ENCODE results near the gene PKD1L1.
"Not testable (repeated sequence)": the region's sequence is repeated elsewhere in the genome, so short reads cannot be mapped to it uniquely, and the experiment has no call there.

PKD1L1 gene, protein sequence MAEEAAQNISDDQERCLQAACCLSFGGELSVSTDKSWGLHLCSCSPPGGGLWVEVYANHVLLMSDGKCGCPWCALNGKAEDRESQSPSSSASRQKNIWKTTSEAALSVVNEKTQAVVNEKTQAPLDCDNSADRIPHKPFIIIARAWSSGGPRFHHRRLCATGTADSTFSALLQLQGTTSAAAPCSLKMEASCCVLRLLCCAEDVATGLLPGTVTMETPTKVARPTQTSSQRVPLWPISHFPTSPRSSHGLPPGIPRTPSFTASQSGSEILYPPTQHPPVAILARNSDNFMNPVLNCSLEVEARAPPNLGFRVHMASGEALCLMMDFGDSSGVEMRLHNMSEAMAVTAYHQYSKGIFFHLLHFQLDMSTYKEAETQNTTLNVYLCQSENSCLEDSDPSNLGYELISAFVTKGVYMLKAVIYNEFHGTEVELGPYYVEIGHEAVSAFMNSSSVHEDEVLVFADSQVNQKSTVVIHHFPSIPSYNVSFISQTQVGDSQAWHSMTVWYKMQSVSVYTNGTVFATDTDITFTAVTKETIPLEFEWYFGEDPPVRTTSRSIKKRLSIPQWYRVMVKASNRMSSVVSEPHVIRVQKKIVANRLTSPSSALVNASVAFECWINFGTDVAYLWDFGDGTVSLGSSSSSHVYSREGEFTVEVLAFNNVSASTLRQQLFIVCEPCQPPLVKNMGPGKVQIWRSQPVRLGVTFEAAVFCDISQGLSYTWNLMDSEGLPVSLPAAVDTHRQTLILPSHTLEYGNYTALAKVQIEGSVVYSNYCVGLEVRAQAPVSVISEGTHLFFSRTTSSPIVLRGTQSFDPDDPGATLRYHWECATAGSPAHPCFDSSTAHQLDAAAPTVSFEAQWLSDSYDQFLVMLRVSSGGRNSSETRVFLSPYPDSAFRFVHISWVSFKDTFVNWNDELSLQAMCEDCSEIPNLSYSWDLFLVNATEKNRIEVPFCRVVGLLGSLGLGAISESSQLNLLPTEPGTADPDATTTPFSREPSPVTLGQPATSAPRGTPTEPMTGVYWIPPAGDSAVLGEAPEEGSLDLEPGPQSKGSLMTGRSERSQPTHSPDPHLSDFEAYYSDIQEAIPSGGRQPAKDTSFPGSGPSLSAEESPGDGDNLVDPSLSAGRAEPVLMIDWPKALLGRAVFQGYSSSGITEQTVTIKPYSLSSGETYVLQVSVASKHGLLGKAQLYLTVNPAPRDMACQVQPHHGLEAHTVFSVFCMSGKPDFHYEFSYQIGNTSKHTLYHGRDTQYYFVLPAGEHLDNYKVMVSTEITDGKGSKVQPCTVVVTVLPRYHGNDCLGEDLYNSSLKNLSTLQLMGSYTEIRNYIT (N-terminal part only)

DNA sequence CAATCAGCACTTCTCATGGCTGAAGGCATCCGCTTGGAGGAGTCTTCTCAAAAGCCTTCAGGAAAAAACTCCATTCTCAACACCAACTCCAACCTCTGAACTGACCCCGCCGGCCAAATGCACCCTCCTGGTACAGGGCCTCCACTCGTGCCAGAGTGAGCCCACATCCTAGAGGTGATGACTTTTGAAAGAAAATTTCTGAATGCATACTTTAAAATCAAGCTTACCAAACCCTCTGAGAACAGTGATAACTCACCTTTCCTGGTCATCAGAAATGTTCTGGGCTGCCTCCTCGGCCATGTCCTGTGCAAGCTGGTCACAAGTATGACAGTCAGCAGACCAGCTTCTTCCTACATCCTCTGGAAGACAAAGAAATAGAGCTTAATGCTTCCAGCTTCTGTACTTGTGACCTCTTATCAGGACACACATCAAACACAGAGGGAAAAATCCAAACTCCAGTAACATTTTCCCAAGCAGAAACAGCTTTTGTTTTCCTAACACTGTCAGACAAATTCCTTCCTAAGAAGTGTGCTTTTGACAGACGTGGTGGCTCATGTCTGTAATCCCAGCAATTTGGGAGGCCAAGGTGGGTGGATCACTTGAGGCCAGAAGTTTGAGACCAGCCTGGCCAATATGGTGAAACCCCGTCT, at the start of gene PKD1L1:
Gene PKD1L1, minus strand, starts transcription at position 326 of the 650 bp plus-strand sequence. Its CDS starts 26 bp downstream, at position 300.
- DNase-seq, result no peak

DNA sequence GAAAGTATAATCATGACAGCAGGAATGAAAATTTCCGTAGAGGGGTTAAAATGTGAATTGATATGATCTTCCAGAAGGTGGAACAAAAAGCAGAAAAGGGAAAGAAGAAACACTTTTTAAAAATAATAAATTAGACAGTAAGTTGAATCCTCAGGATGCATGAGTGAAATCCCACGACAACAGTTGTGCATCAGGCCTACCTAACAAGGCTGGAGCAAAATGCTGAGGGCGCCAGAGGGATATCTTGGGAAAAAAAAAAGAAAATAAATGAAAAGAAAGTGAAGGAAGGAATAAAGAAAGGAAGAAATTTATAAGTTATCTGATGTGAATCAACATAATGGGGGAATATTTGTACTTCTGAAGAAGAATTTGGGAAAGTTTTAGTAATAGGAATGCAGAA, 44.2 kb upstream of the PKD1L1 start:
- DNase-seq, result no peak

DNA sequence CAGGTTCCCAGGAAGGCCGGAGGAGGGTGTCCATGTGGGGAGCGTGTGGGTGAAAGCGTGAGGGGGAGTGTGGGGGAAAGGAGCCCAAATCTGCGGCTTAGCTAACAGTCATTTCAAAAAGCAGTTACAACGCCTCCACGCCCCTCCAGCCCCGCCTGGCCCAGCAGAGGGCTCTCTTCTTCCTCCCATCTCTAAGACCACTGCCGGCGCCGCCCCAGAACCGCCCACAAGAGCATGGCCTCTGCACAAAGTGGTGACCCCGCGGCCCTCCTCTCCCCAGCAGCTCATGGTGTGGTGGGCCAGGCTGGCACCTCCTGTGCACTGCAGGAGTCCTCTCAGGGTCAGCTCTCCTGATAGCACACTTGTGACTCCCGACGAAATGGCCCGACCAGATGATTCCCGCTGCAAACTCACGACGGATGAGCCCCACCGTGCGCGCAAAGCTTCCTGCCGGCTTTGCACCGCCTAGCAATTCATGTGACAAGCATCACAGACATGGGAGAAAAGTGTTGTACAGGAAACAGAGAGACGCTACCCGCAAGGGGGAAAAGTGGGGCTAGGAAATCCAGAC, 43.6 kb upstream of the PKD1L1 start:
- peak; percentile 61 to 83 (median 68) for DNase-seq

DNA sequence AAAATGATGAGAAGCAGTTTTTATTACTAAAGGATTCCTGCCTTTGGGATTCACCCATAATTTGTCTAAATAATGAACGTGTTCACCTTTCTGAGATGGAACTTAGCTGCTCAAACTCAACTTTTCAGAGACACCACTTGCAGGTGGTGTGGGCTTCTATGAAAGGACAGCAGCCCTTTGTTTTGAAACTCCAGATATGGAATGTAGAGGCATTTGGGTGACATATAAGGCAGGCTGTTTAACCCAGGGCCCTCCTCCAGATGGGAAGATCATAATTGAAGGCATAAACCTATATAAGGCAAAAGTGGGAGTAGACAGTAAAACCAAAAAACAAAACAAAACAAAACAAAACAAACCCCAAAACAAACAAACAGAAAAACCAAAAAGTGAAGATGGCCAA, 43.0 kb upstream of the PKD1L1 start:
- no peak for DNase-seq

DNA sequence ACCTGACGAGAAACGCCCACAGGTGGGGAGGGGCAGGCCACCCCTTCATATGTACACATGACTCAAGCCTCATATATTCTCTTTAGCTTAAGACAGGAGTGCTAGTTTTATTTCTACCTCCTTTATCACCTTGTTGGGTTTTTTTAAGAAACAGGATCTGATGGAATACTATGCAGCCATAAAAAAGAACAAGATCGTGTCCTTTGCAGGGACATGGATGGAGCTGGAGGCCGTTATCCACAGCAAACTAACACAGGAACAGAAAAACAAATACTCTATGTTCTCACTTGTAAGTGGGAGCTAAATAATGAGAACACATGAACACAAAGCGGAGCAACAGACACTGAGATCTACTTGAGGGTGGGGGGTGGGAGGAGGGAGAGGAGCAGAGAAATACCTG, 42.3 kb upstream of the PKD1L1 start:
- no peak for DNase-seq

DNA sequence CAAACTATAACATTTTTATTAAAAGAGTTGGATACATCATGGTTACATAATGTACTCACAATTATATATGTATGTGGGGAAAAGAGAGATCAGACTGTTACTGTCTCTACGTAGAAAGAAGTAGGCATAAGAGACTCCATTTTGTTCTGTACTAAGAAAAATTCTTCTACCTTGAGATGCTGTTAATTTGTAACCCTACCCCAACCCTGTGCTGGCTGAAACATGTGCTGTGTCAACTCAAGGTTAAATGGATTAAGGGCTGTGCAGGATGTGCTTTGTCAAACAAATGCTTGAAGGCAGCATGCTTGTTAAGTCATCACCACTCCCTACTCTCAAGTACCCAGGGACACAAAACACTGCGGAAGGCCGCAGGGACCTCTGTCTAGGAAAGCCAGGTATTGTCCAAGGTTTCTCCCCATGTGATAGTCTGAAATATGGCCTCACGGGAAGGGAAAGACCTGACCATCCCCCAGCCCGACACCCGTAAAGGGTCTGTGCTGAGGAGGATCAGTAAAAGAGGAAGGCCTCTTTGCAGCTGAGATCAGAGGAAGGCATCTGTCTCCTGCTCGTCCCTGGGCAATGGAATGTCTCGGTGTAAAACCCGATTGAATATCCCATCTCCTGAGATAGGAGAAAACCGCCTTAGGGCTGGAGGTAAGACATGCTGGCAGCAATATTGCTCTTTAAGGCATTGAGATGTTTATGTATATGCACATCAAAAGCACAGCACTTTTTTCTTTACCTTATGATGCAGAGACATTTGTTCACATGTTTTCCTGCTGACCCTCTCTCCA, 41.5 kb upstream of the PKD1L1 start:
- not testable (repeated sequence) for DNase-seq

DNA sequence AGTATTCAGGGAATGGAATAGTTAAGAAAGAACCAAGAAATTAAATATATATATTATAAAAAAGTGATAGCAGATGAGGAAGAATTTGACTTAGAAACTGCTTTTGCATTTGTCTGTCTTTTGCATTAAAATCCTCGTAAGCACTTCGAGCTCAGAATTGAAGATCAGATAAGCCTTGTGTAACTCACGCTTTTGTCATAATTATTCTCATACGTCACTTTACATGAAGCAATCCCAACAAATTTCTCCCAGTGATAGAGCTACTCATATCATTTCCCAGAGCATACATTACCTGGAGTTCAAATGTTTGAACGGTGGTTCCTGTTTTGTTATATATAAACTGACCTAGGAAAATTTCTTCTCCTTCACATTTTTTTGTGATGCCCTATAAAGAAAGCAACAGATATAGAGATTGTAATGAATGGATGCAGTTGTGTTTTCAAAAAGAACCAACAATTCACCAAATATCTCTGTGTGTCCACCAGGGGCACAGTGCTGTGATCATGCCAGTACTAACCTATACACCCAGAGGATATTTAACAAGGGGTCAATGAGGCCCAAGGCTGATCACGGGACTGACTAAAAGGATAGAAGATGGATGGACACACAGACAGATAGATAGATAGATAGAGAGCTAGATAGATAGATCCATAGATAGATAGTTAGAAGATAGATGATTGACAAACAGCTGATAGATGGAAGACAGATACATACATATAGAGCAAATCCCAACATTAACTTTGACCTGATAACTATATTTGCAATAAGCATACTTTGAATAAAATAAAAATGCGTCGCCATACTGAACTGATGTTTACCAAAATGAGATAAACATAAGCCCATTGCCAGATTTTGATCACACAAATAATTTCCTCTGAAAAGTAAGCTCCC, 40.5 kb upstream of the PKD1L1 start:
- DNase-seq, result no peak

DNA sequence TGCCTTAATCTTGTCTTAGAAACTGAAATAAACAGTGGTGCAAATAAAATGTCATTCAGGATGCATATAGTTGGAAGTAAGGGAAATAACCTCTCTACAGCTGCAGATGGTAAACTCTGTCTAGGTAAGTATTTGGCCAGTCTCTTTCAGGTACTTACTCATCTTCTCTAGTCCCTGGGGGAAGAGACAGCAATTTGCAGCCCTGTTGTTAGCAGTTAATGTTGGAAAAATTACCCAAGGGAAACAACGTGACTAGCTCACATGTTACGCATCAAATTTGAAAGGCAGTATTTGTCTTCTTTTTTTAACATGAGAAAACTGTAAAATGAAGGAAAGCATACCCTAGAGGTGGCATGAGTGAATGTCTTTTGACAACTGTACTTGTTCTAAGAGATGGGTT, 34.3 kb upstream of the PKD1L1 start:
- DNase-seq, result no peak

DNA sequence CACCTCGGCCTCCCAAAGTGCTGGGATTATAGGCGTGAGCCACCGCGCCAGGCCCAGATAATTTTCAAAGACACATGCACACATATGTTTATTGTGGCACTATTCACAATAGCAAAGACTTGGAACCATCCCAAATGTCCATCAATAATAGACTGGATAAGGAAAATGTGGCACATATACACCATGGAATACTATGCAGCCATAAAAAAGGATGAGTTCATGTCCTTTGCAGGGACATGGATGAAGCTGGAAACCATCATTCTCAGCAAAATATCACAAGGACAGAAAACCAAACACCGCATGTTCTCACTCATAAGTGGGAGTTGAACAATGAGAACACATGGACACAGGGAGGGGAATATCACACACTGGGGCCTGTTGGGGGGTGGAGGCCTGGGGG, 32.4 kb upstream of the PKD1L1 start:
- not testable (repeated sequence) for DNase-seq

DNA sequence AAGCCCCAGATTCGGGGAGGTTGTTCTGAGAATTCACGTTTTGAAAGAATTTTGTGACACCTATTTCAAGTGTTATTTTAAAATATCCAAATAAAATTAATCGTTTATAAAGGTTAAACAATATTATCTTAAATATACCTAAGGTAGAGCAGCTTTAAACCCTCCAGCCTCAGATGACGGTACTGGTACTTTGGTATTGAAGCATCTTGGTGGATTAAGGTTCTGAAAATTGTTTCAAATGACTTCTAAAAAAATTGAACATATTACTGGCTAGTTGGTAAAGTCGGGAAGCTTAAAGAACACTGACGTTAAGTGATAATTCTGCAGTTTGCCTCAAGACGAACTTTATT, 31.5 kb upstream of the PKD1L1 start:
- DNase-seq, result no peak

DNA sequence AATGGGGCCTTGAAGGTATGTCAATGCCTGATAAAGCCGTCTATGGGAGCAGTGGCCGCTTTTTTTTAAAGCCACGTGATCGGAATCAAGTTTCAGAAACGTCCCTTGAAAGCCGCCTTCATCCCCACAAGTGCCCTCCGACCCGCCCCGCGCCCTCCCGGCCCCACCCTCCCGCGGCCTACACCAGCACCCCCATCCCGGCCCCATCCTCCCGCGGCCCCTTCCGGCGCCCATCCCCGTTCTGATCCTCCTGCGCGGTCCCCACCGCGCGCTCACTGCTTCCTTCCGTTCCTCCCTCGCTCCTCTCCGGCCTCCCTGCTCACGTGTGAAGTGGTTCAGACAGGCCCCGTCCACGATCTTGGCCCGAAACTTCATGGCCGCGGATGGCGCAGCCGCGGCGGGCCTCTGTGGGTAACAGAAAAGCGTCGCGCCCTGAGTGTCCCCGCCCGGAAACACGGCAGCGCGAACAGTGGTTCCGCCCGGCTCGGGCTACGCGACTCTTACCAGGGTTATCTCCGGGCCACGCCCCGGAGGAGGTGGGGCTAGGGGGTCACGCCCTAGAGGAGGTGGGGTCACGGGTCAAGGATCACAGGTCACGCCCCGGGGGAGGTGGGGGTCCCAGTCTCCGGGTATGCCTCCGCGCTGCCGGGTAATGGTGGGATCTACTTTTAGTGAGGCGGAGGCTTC, 31.0 kb upstream of the PKD1L1 start, which contains the start of gene HUS1:
Gene HUS1, minus strand, starts transcription at position 471 of the 687 bp plus-strand sequence. Its CDS starts 96 bp downstream, at position 375.
- DNase-seq, result peak; percentile 85 to 93 (median 89)

DNA sequence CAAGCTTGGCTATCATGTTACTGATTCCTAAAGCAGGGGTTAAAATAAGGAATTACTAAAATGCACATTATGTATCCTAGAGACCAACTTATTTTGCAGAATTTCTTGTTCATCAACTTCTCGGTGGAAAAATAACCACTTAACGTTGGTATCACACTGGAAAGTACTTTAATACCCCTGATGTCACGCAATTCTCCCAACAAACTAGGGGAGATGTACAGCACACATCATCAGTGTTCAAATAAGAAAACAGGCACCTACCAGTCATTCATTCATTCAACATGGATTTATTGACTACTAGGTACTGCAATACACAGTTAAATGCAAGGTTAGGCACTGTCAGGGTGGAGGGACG, 30.5 kb upstream of the PKD1L1 start:
- DNase-seq, result no peak

DNA sequence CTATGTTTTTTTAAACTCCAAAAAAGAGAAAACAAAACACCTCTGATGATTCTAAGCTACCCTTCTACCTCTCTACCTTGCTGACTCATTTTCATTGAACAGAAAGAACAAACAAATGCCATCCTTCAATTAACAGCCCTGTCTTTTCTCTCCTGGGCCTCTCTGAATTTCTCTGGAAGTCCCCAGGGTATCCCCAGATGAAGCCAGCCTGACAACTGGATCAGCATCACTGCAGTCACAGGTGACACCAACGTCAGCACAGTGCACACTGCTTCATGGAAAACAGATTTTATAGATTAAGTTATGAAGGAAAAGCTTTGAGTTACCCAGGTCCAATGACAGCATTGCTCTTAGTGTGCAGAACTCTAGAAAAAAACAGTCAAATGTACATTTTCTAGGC, 25.5 kb upstream of the PKD1L1 start:
- no peak for DNase-seq

DNA sequence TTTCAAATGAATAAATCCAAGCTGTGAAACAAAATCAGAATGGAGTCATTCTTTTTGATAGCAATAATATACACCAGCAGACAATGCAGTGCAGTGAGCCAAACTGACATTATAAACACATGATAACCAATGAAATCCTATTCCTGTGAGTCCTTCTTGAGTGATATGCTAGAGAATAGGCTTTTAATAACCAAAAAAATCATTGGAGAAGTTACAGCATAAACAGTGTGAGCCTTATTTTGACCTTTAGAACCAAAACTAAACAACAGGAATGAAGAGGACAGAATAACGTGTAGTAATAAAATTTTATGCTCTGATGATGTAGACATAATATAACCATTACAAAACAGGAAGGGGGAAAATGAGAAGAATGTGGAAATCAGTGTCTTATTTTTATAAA, 22.5 kb upstream of the PKD1L1 start:
- no peak for DNase-seq

DNA sequence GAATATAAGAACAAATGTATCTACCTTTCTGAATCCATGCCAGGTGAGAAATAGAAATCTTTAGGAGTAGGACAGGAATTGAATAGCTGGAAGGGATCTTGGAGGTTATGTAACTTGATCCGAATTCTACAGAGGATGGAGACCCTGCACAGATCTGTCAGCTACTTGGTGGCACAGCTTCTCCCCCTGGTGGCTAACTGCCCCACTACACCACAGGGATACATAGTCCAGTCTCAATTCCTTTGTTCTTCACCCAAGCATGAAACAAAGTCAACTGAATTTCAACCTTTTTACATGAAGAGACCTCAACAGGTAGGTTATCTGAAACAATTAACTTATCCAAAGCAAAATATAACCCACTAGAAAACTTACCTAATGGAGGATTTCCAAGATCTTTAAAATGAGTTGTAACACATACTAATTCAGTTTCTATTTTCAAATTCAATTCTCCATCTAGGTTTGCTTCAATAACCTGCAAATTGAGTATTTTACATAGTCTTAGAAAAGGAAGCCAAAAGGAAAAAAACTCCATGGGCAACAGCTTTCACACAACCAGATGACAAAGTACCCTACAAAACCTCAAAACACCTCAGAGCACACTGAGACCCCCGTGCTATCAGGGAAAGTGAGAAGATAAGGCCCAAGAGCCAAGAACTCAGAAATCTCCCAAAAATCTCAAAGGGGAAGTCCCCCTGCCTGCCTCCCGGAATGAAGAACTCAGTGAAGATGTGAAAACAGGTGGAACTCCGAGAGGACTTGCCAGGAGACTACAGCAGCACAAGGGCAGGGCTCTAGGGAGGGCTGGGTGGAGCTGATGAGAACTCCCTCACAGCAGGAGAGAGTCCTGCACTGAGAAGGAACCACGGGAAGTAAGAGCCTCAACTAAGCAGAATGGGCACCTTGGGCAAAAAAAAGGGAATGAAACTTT, 20.8 kb upstream of the PKD1L1 start:
- DNase-seq, result peak; percentile 13 to 33 (median 18)

DNA sequence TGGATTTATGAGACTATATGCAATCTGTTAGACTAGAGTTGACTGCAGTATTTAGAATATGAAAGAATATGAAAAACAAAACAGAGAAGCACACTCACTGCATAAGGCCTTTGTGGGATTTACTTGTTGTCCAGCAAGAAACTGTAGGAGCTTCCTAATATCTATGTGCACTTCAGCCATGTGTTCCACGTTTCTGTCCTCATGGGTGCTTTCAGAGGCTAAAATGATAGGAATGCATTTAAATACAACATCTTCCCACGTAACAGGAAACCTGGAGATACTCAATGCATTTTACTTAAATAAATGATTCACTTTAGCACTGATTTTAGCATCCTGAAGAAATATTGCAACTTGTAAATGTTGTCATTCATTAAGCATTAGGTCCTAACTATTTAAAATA, 19.4 kb upstream of the PKD1L1 start:
- no peak for DNase-seq

DNA sequence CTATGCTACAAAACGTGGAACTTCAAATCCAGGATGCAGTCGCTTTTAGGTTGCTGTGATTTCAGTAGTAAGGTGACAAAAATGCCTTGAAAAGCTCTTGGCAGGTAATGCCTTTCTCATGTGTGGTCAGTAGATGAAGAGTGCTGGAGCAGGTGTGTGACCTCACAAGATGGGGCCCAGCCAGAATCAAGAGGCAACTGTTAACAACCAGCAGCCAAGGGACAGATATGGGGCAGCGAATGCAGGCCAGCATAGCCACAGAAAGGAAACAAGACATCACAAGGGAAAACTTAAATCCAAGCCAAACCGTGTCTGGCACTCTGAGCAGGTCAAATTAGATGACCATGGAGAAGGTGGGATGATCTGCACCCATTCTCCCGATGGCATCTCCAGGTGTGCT, 18.9 kb upstream of the PKD1L1 start:
- no peak for DNase-seq

DNA sequence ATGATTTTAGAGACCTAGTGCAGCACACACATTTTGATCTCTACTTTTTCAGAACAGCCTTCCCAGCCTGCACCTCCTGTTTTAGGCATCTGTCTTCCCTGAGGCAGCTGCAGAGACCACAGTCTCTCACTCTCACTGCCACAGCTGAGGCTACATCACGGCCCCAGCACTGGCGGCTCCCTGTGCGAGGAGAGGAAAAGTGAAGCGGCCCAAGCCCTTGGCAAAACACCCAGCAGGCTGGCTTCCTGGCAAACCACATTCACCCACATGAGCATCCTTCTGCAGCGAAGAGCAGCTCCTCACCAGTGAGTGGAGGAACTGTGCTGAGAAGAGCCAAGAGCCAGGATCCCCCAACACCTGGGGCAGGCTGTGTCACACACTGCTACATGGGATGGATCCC, 17.2 kb upstream of the PKD1L1 start:
- DNase-seq, result no peak

Data from activated CD4-positive, CD25-positive, alpha-beta regulatory T cell (primary cell).